HTERT RPE-1 (cell line): ENCODE data around the gene MPZL1.
"Not testable (repeated sequence)": the region's sequence is repeated elsewhere in the genome, so short reads cannot be mapped to it uniquely, and the experiment has no call there.

Experiments
- in situ Hi-C: fragments of 300-500 bp; cut with MboI; formaldehyde crosslinking; loops from 4 replicates; pipeline ENCODE4 v1.14.3; 2020; ENCODE audit warnings: low sequenced_read_pairs

Gene MPZL1

GRCh38 chr1:167718914-167719691 is 2.7 kb upstream of the MPZL1 start:
- in situ Hi-C loops, result no loop called here

GRCh38 chr1:167719715-167720421 is 1.9 kb upstream of the MPZL1 start:
- in situ Hi-C loops, result not testable (repeated sequence)

GRCh38 chr1:167720965-167721616 is 691 bp upstream of the MPZL1 start:
- in situ Hi-C loops, result no loop called here

GRCh38 chr1:167722152-167722869 is 529 bp downstream of the MPZL1 start:
- in situ Hi-C loops, result no loop called here

GRCh38 chr1:167722870-167723251 is 1.1 kb downstream of the MPZL1 start:
- in situ Hi-C loops, result no loop called here

GRCh38 chr1:167723707-167724323 is 2.0 kb downstream of the MPZL1 start:
- in situ Hi-C loops, result no loop called here

- in situ Hi-C loops, result no loop called here
Observed at GRCh38 chr1:167726008-167726407, 4.2 kb downstream of the MPZL1 start.

GRCh38 chr1:167728818-167729410 is 7.1 kb downstream of the MPZL1 start:
- in situ Hi-C loops, result no loop called here

- in situ Hi-C loops, result no loop called here
Observed at GRCh38 chr1:167734227-167734626, 12.4 kb downstream of the MPZL1 start.

GRCh38 chr1:167734841-167735240 is 13.1 kb downstream of the MPZL1 start:
- in situ Hi-C loops, result no loop called here

- in situ Hi-C loops, result no loop called here
Observed at GRCh38 chr1:167737169-167737568, 15.4 kb downstream of the MPZL1 start.

GRCh38 chr1:167738158-167738557 is 16.4 kb downstream of the MPZL1 start:
- in situ Hi-C loops, result no loop called here

GRCh38 chr1:167739752-167740151 is 18.0 kb downstream of the MPZL1 start:
- in situ Hi-C loops, result no loop called here

GRCh38 chr1:167741103-167741502 is 19.3 kb downstream of the MPZL1 start:
- in situ Hi-C loops, result not testable (repeated sequence)

GRCh38 chr1:167742392-167743057 is 20.7 kb downstream of the MPZL1 start:
- in situ Hi-C loops, result not testable (repeated sequence)

GRCh38 chr1:167744901-167745300 is 23.1 kb downstream of the MPZL1 start:
- in situ Hi-C loops, result no loop called here

GRCh38 chr1:167746013-167746672 is 24.4 kb downstream of the MPZL1 start:
- in situ Hi-C loops, result no loop called here

GRCh38 chr1:167746988-167747655 is 25.3 kb downstream of the MPZL1 start:
- in situ Hi-C loops, result no loop called here

- in situ Hi-C loops, result no loop called here
Observed at GRCh38 chr1:167747988-167748387, 26.2 kb downstream of the MPZL1 start.
